ENCODE results near the gene THAP7. TPM values are rescaled to one million over a fixed set of nuclear protein-coding genes. Genes with fewer than 3 reads are reported as not detected.

Gene THAP7
- total and polyA plus RNA-seq, 2 of the 4 experiments (the other 2 are of a cell fraction), result 14.2 to 19.8 TPM

GRCh38 chr22:21025763-21026755, 24.1 kb upstream of the THAP7 start (continued):
- no peak for TF ChIP-seq ELK1 (IDR thresholded peaks at IDR 0.05; ENCODE audit: borderline replicate concordance, low read depth, low read length)

- no peak overlapping the region for H3K4me2 ChIP-seq (ENCODE audit: low read depth, low read length)
- H3K36me3 ChIP-seq (ENCODE audit: control insufficient read depth, insufficient read depth, low read length), result no peaks in the 10 kb centered on the region
- H4K20me1 ChIP-seq (ENCODE audit: insufficient read depth, low read length), result no peaks in the 10 kb centered on the region
- no peaks in the 10 kb centered on the region for H3K79me1 ChIP-seq (ENCODE audit: low read depth in 1 of 2, low read length in 2 of 2)
- no peak overlapping the region for H2BK20ac ChIP-seq (ENCODE audit: low read depth, low read length)
- DNase-seq (no peak), ATAC-seq (ENCODE audit: low read depth) (no peak)
- no peak overlapping the region for H4K8ac ChIP-seq (ENCODE audit: low read depth in 2 of 2, low read length in 2 of 2)
- H3K27me3 ChIP-seq (ENCODE audit: control insufficient read depth, insufficient read depth, low read length), result peaks cover 10% of the 10 kb centered on the region
- H3K4me1 ChIP-seq (ENCODE audit: control insufficient read depth, insufficient read depth, low read length), result peaks cover 2% of the 10 kb centered on the region; the same call in 1 of the 2 replicates
- no peaks in the 10 kb centered on the region for H3K9me3 ChIP-seq (ENCODE audit: control insufficient read depth, insufficient read depth, low read length)
- TF ChIP-seq RAD21 (IDR thresholded peaks at IDR 0.05; ENCODE audit: low read length) (no peak), SMC3 (IDR thresholded peaks at IDR 0.05; ENCODE audit: low read depth, low read length) (no peak), ELK1 (IDR thresholded peaks at IDR 0.05; ENCODE audit: borderline replicate concordance, low read depth, low read length) (no peak), MAZ (IDR thresholded peaks at IDR 0.05; ENCODE audit: borderline replicate concordance, low read depth, low read length) (no peak), MAFK (IDR thresholded peaks at IDR 0.05; ENCODE audit: low read depth, low read length) (no peak), CEBPB (IDR thresholded peaks at IDR 0.05; ENCODE audit: low read depth, low read length) (no peak), MXI1 (IDR thresholded peaks at IDR 0.05; ENCODE audit: borderline replicate concordance, low read depth, low read length) (no peak), USF2 (IDR thresholded peaks at IDR 0.05; ENCODE audit: low read depth, low read length) (no peak)
- no peak overlapping the region for H3K56ac ChIP-seq (ENCODE audit: extremely low read depth, insufficient read depth, low read length)
- no peak overlapping the region for H2BK5ac ChIP-seq (ENCODE audit: low read depth, low read length, poor library complexity, severe bottlenecking)
- no peak overlapping the region for H3K18ac ChIP-seq (ENCODE audit: low read depth, low read length)
- CTCF ChIA-PET, result no interaction called here
- no peak overlapping the region for H4K5ac ChIP-seq (ENCODE audit: low read depth, low read length)
- no peak overlapping the region for H3K9ac ChIP-seq (ENCODE audit: low read depth, low read length)
- no TSS peak for BruUV-seq (replicated peaks)
- dilution Hi-C loops (cut with HindIII; ENCODE audit: low sequenced_read_pairs, unreplicated experiment), result no loop called here
- no peak overlapping the region for H4K91ac ChIP-seq (ENCODE audit: insufficient read depth, low read depth, low read length)
- peak overlapping the region; percentile 65 for H2AFZ ChIP-seq (replicated peaks; ENCODE audit: low read length, poor library complexity)
- H2BK120ac ChIP-seq (ENCODE audit: low read depth, low read length), result no peak overlapping the region
- H3K4ac ChIP-seq (ENCODE audit: low read depth, low read length), result no peak overlapping the region
- no peak overlapping the region for H2BK15ac ChIP-seq (ENCODE audit: low read depth, low read length)
- no peak overlapping the region for H3K4me3 ChIP-seq (ENCODE audit: insufficient read depth, low read depth, low read length)
- no CpG with 5 or more reads among the region's 8 CpGs for WGBS, 2 experiments (ENCODE audit: extremely low coverage in 2 of 2, insufficient read length in 1 of 2)
- H2AK5ac ChIP-seq (ENCODE audit: low read depth, low read length), result no peak overlapping the region
- H3K9me1 ChIP-seq (ENCODE audit: insufficient read depth, low read length), result no peaks in the 10 kb centered on the region
- POLR2A ChIA-PET (ENCODE audit: unreplicated experiment), result no interaction called here
- H3K23ac ChIP-seq (ENCODE audit: low read depth, low read length), result no peak overlapping the region
- intact Hi-C loops (cut with micrococcal nuclease), result no loop called here
- H2AK9ac ChIP-seq (replicated peaks; ENCODE audit: low read depth, low read length, poor library complexity), result peak overlapping the region; percentile 81
- H3K14ac ChIP-seq (replicated peaks; ENCODE audit: low read depth, low read length), result no peak overlapping the region
- H3K27ac ChIP-seq (ENCODE audit: insufficient read depth, low read length), result no peak overlapping the region
- in situ Hi-C loops (cut with MboI; ENCODE audit: low sequenced_read_pairs), result no loop called here
These were observed 23.3 kb upstream of the THAP7 start for GRCh38 chr22:21025266-21025665.
